OCI-LY1 (cell line): Measurements from ENCODE around the gene CCNDBP1.

Experiments used
- EZH2 ChIP-seq: fragments of 200-600 bp; sonication (generic), shearing (Covaris generic); IDR thresholded peaks from 2 replicates; pipeline ENCODE4 v1.8.0; 2017; ENCODE audit warnings: borderline replicate concordance, mixed run types, mild to moderate bottlenecking, antibody characterized with exemption, low read length, moderate library complexity, mixed read lengths
- TF ChIP-seq, protein P1 (sequence below): fragments of 200-600 bp; sonication (generic), shearing (Covaris generic); IDR thresholded peaks from 2 replicates; pipeline ENCODE4 v1.5.1; 2017; ENCODE audit warnings: mild to moderate bottlenecking, antibody characterized with exemption, low read length, moderate library complexity, mixed read lengths

DNA sequence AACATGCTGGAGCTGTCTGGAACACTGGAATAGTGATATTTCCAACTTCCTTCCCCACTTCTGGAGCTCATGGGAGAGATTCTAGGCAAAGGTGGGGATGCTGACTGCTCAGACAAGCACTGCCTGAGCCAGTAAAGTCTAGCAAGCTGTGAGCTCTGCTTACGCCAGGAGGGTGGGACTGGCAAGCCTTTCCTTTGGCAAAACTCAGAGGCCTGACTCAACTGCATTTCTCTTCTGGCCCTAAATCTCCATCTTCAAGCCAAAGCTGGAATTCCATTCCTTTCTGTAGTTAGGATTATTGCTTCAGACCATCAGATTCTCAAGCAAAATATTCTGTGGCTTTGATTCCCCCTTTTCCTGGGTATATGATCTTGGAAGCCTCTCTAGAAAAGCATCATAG is 55.9 kb downstream of the CCNDBP1 start:
- TF ChIP-seq EZH2, result no peak
- TF ChIP-seq, protein P1, sequence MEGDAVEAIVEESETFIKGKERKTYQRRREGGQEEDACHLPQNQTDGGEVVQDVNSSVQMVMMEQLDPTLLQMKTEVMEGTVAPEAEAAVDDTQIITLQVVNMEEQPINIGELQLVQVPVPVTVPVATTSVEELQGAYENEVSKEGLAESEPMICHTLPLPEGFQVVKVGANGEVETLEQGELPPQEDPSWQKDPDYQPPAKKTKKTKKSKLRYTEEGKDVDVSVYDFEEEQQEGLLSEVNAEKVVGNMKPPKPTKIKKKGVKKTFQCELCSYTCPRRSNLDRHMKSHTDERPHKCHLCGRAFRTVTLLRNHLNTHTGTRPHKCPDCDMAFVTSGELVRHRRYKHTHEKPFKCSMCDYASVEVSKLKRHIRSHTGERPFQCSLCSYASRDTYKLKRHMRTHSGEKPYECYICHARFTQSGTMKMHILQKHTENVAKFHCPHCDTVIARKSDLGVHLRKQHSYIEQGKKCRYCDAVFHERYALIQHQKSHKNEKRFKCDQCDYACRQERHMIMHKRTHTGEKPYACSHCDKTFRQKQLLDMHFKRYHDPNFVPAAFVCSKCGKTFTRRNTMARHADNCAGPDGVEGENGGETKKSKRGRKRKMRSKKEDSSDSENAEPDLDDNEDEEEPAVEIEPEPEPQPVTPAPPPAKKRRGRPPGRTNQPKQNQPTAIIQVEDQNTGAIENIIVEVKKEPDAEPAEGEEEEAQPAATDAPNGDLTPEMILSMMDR, result no peak
